ENCODE results near the gene SLC30A4. TPM values are rescaled to one million over a fixed set of nuclear protein-coding genes. Genes with fewer than 3 reads are reported as not detected.
A peak's percentile ranks its signal among the peaks of the same experiment; 100 is the strongest.

The SLC30A4 gene
- polyA plus RNA-seq, 2 of the 4 experiments (the other 2 are of a cell fraction), result 2.2 to 3.1 TPM

DNA sequence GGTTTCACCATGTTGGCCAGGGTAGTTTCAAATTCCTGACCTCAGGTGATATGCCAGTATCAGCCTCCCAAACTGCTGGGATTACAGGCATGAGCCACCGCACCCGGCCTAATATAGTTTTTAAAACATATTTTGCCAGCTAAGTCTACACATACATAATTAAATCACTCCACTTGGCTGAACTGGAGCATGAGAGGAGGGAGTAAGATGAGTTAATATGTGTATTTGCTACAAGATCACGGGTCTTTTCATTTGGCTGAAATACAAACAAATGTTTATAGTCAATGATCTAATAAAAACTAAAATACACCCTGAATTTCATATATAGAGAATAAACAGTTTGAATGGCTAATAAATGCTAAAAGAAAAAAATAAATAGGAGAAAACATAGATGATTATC is 25.3 kb downstream of the SLC30A4 start:
- POLR2A ChIA-PET, result no interaction called here
- no peaks in the 10 kb centered on the region for H3K4me1 ChIP-seq

DNA sequence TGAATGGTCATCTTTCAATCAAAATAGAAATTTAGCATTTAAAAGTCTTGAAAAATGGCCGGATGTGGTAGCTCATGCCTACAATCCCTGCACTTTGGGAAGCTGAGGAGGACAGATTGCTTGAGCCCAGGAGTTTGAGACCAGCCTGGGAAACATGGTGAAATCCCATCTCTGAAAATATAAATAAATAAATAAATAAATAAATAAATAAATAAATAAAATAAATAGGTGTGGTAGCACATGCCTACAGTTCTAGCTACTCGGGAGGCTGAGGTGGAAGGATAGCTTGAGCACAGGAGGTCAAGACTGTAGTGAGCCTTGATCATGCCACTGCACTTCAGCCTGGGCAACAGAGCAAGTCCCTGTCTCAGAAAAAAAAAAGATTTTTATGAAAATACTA is 25.9 kb downstream of the SLC30A4 start:
- POLR2A ChIA-PET, result no interaction called here
- 68% methylated on average over 2 of the region's 2 CpGs for WGBS (ENCODE audit: missing lambda C conversion rate)
- Histone ChIP-seq H3K4me2 (no peak overlapping the region), H3K27ac (no peak overlapping the region), H3K9me3 (no peaks in the 10 kb centered on the region), H3K4me3 (no peak overlapping the region), H3K4me1 (no peaks in the 10 kb centered on the region)
- CTCF ChIA-PET, result interaction anchor here (0.8 to 1.2 kb wide), 2 partner anchors 39 to 293 kb away, joined by 3 read pairs; no protein-coding TSS in a partner anchor
- FAIRE-seq (no peak), DNase-seq (ENCODE audit: low read depth in 1 of 2, low spot score in 1 of 2) (no peak), ATAC-seq (no peak)
- TF ChIP-seq HOXB13 (CRISPR knock-in tag; IDR thresholded peaks at IDR 0.05; ENCODE audit: low read depth) (no peak), ZC3H11A (IDR thresholded peaks at IDR 0.05) (peak; percentile 19; the same call in 1 of the 2 replicates)

More for the DNA sequence above, 25.3 kb downstream of the SLC30A4 start:
- H3K27ac ChIP-seq, result no peak overlapping the region
- FAIRE-seq (no peak), DNase-seq (ENCODE audit: low read depth in 1 of 2, low spot score in 1 of 2) (no peak), ATAC-seq (no peak)
- CTCF ChIA-PET, result interaction anchor here (1.2 kb wide), 1 partner anchor 40 kb away, joined by 3 read pairs; no protein-coding TSS in a partner anchor
- no peak overlapping the region for H3K4me2 ChIP-seq
- H3K9me3 ChIP-seq, result no peaks in the 10 kb centered on the region
- WGBS (ENCODE audit: missing lambda C conversion rate), result 91% methylated on average over 3 of the region's 3 CpGs
- H3K4me3 ChIP-seq, result no peak overlapping the region
- TF ChIP-seq RCOR1 (IDR thresholded peaks at IDR 0.05; ENCODE audit: low read depth, low read length) (no peak), JUNB (IDR thresholded peaks at IDR 0.05) (no peak), SMC3 (IDR thresholded peaks at IDR 0.05) (no peak), HOXA7 (CRISPR knock-in tag; IDR thresholded peaks at IDR 0.05) (no peak), TFCP2L1 (CRISPR knock-in tag; IDR thresholded peaks at IDR 0.05) (no peak), JUN (IDR thresholded peaks at IDR 0.05) (no peak), ZNF302 (CRISPR knock-in tag; IDR thresholded peaks at IDR 0.05) (no peak), BHLHE40 (IDR thresholded peaks at IDR 0.05; ENCODE audit: low read depth, low read length) (no peak), MYC (IDR thresholded peaks at IDR 0.05; ENCODE audit: borderline replicate concordance, low read length) (no peak), KDM5A (IDR thresholded peaks at IDR 0.05) (no peak), CHD4 (IDR thresholded peaks at IDR 0.05; ENCODE audit: borderline replicate concordance) (no peak), NPAS2 (CRISPR knock-in tag; IDR thresholded peaks at IDR 0.05; ENCODE audit: borderline replicate concordance) (no peak), ZSCAN20 (CRISPR knock-in tag; IDR thresholded peaks at IDR 0.05) (no peak)
- TF ChIP-seq, protein P1, sequence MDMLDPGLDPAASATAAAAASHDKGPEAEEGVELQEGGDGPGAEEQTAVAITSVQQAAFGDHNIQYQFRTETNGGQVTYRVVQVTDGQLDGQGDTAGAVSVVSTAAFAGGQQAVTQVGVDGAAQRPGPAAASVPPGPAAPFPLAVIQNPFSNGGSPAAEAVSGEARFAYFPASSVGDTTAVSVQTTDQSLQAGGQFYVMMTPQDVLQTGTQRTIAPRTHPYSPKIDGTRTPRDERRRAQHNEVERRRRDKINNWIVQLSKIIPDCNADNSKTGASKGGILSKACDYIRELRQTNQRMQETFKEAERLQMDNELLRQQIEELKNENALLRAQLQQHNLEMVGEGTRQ (IDR thresholded peaks at IDR 0.05), result no peak
- TF ChIP-seq, protein P2, sequence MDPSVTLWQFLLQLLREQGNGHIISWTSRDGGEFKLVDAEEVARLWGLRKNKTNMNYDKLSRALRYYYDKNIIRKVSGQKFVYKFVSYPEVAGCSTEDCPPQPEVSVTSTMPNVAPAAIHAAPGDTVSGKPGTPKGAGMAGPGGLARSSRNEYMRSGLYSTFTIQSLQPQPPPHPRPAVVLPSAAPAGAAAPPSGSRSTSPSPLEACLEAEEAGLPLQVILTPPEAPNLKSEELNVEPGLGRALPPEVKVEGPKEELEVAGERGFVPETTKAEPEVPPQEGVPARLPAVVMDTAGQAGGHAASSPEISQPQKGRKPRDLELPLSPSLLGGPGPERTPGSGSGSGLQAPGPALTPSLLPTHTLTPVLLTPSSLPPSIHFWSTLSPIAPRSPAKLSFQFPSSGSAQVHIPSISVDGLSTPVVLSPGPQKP (IDR thresholded peaks at IDR 0.05; ENCODE audit: low read depth, low read length), result no peak
- TF ChIP-seq, protein P3, sequence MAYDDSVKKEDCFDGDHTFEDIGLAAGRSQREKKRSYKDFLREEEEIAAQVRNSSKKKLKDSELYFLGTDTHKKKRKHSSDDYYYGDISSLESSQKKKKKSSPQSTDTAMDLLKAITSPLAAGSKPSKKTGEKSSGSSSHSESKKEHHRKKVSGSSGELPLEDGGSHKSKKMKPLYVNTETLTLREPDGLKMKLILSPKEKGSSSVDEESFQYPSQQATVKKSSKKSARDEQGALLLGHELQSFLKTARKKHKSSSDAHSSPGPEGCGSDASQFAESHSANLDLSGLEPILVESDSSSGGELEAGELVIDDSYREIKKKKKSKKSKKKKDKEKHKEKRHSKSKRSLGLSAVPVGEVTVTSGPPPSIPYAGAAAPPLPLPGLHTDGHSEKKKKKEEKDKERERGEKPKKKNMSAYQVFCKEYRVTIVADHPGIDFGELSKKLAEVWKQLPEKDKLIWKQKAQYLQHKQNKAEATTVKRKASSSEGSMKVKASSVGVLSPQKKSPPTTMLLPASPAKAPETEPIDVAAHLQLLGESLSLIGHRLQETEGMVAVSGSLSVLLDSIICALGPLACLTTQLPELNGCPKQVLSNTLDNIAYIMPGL (CRISPR knock-in tag; IDR thresholded peaks at IDR 0.05; ENCODE audit: borderline replicate concordance), result no peak
- TF ChIP-seq, protein P4, sequence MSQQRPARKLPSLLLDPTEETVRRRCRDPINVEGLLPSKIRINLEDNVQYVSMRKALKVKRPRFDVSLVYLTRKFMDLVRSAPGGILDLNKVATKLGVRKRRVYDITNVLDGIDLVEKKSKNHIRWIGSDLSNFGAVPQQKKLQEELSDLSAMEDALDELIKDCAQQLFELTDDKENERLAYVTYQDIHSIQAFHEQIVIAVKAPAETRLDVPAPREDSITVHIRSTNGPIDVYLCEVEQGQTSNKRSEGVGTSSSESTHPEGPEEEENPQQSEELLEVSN (IDR thresholded peaks at IDR 0.05; ENCODE audit: borderline replicate concordance, low read depth), result no peak

DNA sequence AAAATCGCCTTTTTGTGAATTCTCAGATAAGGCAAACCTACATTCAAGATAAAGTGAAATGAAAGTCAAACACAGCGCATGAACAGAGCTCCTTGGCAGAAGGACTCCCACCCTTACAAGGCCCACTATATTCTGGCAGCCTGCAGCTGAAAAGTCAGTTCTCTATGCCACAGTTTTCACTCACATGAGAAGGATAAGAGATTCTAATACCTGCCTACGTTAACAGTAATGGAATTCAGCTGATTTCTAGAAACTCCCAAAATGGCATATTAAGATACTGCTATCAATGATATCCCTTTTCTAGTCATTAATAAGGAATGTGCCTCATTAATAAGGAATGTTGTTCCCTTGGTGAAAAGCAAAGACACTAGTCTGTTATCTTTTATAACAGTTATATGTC is 27.0 kb downstream of the SLC30A4 start:
- no peak for FAIRE-seq
- no peak for ATAC-seq
- DNase-seq (ENCODE audit: low read depth in 1 of 2, low spot score in 1 of 2), result no peak
- 85% methylated on average over 3 of the region's 3 CpGs for WGBS (ENCODE audit: missing lambda C conversion rate)
- ChIA-PET POLR2A (no interaction called here), CTCF (no interaction called here)
- Histone ChIP-seq H3K4me3 (no peak overlapping the region), H3K4me2 (no peak overlapping the region), H3K4me1 (no peaks in the 10 kb centered on the region), H3K9me3 (no peaks in the 10 kb centered on the region), H3K27ac (no peak overlapping the region)
- TF ChIP-seq CHD2 (IDR thresholded peaks at IDR 0.05; ENCODE audit: low read length, partially characterized antibody) (no peak), FOXS1 (CRISPR knock-in tag; IDR thresholded peaks at IDR 0.05) (no peak), ZNF302 (CRISPR knock-in tag; IDR thresholded peaks at IDR 0.05) (no peak), JUN (IDR thresholded peaks at IDR 0.05) (no peak), CBX8 (IDR thresholded peaks at IDR 0.05) (no peak), NR3C1 (IDR thresholded peaks at IDR 0.05) (no peak), GATA3 (IDR thresholded peaks at IDR 0.05; ENCODE audit: borderline replicate concordance) (no peak), HDAC2 (IDR thresholded peaks at IDR 0.05) (no peak), ZFP36 (IDR thresholded peaks at IDR 0.05; ENCODE audit: borderline replicate concordance, partially characterized antibody) (no peak), POLR2AphosphoS2 (conservative IDR thresholded peaks at IDR 0.05; ENCODE audit: low read length) (no peak), TP53 (CRISPR knock-in tag; IDR thresholded peaks at IDR 0.05) (no peak), EP300 (IDR thresholded peaks at IDR 0.05) (no peak), ZC3H11A (IDR thresholded peaks at IDR 0.05) (no peak)
- TF ChIP-seq, protein P5, sequence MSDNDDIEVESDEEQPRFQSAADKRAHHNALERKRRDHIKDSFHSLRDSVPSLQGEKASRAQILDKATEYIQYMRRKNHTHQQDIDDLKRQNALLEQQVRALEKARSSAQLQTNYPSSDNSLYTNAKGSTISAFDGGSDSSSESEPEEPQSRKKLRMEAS (IDR thresholded peaks at IDR 0.05), result no peak
- TF ChIP-seq, protein P2 (IDR thresholded peaks at IDR 0.05; ENCODE audit: low read depth, low read length), result no peak
- TF ChIP-seq, protein P6, sequence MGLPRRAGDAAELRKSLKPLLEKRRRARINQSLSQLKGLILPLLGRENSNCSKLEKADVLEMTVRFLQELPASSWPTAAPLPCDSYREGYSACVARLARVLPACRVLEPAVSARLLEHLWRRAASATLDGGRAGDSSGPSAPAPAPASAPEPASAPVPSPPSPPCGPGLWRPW (IDR thresholded peaks at IDR 0.05), result no peak
